Erythroblast (primary cell): Measurements from ENCODE around the gene GPR153.

ENCODE experiments used
- GATA1 ChIP-seq: IDR thresholded peaks from 2 replicates; pipeline ENCODE4 v1.6.1; 2011; ENCODE audit warnings: low read depth, mild to moderate bottlenecking, control low read depth, low read length, moderate library complexity
- POLR2A ChIP-seq: IDR thresholded peaks from 2 replicates; pipeline ENCODE4 v1.6.1; 2011; ENCODE audit warnings: mild to moderate bottlenecking, low read length

DNA sequence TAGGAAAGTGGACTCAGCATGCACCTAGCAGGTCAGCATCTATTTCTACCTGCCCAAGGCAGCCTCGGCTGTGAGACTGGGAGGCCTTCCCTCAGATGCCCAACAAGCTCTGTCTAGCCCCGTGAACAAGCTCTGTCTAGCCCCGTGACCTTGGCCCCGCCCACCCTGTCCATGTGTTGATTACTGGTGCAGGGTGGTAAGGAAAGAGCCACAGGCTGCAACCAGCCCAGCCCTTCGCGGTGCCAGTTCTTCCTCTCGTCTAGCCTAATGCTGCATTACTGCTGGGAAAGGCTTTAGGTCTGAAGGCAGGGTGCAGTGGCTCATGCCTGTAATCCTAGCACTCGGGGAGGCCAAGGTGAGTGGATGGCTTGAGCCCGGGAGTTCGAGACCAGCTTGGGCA lies 2.2 kb downstream of the GPR153 start:
- TF ChIP-seq POLR2A (no peak), GATA1 (no peak)
